Aortic smooth muscle cell (primary cell): ENCODE measurements around the gene MAP3K9. TPM values are rescaled to one million over a fixed set of nuclear protein-coding genes. Genes with fewer than 3 reads are reported as not detected.

Source experiments
- total RNA-seq: library from RNA; depleted of rRNA; stranded (reverse); fragments of >200 nt; gene quantifications from 2 replicates; pipeline ENCODE4 v1.2.3, GENCODE V29; 2014

Gene MAP3K9
- under 0.01 TPM in 2 replicates for total RNA-seq

GRCh38 chr14:70809225-70810219 is at the start of gene MAP3K9:
TSS of gene MAP3K9 (minus strand) at chr14:70809513. CDS start at chr14:70809171, 342 bp downstream.

Other genes with a start within 250 kb of the MAP3K9 start
- 22.3 and 27.9 TPM in 2 replicates for gene MED6, start 208.9 kb downstream of the MAP3K9 start, total RNA-seq
- 5.3 and 7.9 TPM in 2 replicates for gene TTC9, start 167.6 kb downstream of the MAP3K9 start, total RNA-seq
- 43.2 and 48.9 TPM in 2 replicates for gene PCNX1, start 97.9 kb upstream of the MAP3K9 start, total RNA-seq